ENCODE results near the gene MEX3A.

GRCh38 chr1:156069490-156070455 is 12.5 kb downstream of the MEX3A start:
- TF ChIP-seq CTCF (conservative IDR thresholded peaks at IDR 0.05; ENCODE audit: low read length) (no peak), EZH2phosphoT487 (IDR thresholded peaks at IDR 0.05; ENCODE audit: borderline replicate concordance) (no peak)
